Measurements from ENCODE around the gene NUP153.
"Not testable (repeated sequence)": the region's sequence is repeated elsewhere in the genome, so short reads cannot be mapped to it uniquely, and the experiment has no call there.

The NUP153 gene

DNA sequence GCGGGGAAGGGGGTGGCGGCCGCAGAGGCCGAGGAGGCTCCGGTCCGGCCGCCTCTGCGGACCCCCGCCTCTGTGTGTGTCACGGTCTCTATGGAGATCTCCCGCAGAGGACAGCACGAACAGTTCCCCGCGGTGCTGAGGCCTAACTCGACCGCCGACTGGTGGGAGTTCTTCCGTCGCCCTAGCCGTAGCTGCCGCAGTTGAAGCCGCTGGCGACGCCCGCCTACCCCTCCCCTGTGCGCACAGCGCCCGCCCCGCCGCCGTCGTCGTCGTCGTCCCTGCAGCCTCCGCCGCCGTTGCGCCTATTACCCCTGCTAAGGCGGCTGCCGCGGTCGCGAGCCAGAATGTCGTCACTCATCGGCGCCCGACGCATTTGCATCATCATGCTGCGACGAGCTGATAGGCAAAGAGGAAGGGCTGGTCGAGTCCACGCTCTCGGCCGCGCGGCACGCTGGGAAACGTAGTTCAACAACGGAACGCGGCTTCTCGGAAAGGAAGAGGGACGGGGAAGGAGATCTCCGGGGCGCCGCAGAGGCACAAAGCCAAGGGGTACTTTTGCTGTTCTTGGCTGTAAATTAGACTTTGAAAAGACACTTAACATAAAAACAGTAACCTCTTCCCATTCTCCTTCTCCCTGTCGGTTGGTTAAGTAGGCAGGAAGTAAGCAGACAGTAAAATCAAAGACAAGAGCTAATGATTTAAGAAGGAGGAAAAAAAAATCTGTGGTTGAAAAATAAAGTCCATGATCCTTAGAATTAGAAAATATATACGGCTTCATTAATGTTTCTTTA lies at the start of gene NUP153:
Gene NUP153, minus strand, starts transcription at position 346 of the 791 bp plus-strand sequence. CDS start 538 bp downstream, outside the sequence.
- peak; percentile 99 for DNase-seq

DNA sequence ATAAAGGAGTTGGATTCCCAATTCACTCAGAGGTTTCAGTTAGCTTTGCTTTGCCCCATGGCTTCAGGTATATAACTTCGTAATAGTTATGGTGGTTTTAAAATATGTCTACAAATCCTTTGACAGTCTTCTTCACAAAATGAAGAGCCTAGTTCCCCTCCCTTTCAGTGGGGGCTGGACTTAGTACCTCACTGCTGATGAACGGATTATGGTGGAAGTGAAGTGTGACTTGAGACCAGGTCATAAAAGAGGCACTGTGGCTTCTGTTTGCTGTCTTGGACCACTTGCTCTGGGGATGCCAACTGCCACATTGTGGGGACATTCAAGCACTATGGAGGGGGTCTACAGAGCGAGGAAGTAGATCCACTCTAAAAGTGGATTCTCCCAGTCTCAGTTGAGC lies 47.5 kb upstream of the NUP153 start:
- DNase-seq: no peak

DNA sequence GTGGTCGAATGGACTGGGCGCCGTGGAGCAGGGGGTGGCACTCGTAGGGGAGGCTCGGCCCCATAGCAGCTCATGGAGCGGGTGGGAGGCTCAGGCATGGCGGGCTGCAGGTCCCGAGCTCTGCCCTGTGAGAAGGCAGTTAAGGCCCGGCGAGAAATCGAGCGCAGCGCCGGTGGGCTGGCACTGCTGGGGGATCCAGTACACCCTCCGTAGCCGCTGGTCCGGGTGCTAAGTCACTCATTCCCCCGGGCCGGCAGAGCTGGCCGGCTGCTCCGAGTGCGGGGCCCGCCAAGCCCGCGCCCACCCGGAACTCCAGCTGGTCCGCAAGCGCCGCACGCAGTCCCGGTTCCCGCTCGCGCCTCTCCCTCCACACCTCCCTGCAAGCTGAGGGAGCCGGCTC lies 38.6 kb upstream of the NUP153 start:
- not testable (repeated sequence) for DNase-seq

DNA sequence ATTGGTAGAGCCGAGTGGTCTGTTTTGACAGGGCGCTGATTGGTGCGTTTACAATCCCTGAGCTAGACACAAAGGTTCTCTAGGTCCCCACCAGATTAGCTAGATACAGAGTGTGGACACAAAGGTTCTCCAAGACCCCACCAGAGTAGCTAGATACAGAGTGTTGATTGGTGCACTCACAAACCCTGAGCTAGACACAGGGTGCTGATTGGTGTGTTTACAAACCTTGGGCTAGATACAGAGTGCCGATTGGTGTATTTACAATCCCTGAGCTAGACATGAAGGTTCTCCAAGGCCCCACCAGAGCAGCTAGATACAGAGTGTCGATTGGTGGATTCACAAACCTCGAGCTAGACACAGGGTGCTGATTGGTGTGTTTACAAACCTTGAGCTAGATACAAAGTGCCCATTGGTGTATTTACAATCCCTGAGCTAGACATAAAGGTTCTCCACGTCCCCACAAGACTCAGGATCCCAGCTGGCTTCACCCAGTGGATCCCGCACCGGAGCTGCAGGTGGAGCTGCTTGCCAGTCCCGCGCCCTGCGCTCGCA lies 38.1 kb upstream of the NUP153 start:
- not testable (repeated sequence) for DNase-seq

DNA sequence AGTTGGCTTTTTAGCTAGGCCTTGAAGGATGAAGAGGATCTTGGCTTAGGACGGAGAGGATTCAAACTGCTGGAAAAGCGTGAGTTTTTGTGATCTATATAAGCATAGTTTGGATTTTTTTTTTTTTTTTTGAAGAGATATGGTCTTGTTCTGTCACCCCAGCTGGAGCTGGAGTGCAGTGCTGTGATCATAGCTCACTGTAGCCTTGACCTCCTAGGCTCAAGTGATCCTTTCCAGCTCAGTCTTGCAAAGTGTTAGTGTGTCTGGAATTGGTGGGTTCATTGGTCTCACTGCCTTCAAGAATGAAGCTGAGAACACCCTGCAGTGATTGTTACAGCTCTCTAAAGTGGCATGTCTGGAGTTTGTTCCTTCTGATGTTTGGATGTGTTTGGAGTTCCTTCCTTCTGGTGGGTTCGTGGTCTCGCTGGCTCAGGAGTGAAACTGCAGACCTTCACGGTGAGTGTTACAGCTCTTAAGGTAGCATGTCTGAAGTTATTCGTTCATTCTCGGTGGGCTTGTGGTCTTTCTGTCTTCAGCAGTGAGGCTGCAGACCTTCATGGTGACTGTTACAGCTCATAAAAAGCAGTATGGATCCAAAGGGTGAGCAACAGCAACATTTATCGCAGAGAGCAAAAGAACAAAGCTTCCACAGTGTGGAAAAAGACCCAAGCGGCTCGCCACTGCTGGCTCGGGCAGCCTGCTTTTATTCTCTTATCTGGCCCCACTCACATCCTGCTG lies 37.5 kb upstream of the NUP153 start:
- DNase-seq: no peak

DNA sequence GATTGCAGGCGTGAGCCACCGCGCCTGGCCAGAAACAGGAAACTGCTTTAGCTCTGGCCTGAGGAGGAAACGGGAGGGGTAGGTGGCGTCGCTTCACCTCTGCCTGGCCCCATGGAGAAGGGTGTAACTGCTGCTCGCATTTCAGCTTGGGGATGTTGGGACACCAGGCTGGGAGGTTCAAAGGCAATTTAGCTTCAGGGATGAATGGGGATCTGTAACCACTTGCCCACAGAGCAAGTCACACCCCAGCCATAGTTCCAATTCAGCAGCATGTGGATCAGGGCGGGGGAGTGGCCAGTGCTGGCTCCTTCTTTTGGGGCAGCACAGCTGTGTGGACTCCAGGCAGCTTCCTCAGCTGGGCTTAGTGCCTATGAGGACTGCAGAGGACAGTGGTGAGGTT lies 34.8 kb upstream of the NUP153 start:
- peak; percentile 28 for DNase-seq

DNA sequence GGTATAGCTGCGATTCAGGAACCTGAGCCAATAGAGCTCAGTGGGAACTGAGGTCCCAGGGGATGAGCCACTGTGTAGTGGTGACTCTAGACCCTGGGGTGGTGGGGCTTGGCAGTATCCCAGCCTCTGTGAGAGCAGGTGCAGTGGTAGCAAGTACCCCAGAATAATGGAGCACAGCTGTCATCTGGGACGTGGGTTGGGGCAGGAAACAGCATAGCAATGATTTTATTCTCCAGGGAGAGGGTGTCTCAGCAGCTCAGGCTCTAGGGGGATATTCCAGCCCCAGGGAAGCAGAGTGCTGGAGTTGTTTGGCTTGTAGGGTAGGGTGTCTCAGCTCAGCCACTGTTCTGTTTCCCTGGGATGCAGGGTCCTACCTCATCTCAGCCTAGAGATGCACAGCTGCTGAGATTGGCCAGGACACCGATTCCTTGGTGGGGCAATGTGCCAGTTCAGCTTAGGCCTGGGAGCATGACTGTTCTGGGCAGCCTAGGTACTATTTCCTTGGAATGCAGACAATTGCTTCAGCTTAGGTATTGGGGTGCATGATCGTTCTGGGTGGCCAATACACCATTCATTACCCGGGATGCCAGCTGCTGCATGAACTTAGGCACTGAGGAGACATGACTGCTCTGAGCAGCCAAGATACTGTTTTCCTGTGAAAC lies 34.0 kb upstream of the NUP153 start:
- DNase-seq: no peak

DNA sequence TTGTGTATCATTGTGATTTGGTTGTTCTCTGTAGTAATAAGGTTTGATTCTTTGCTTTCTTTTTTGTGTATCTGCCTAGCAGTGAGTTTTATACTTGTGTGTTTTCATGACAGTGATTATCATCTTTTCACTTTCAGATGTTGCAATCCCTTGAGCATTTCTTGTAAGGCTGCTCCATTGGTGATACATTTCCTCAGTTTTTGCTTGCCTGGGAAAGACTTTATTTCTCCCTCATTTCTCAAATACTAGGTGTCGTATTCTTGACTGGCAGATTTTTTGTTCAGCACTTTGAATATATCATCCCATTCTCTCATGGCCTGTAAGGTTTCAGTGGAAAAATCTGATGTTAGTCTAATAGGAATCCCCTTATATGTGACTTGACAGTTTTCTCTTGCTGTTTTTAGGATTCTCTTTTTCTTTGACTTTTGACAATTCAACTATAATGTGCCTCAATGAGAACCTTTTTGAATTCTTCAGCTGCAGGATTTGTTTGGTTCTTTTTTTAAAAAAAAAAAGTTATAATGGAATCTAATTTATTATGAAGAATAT lies 31.1 kb upstream of the NUP153 start:
- no peak for DNase-seq

DNA sequence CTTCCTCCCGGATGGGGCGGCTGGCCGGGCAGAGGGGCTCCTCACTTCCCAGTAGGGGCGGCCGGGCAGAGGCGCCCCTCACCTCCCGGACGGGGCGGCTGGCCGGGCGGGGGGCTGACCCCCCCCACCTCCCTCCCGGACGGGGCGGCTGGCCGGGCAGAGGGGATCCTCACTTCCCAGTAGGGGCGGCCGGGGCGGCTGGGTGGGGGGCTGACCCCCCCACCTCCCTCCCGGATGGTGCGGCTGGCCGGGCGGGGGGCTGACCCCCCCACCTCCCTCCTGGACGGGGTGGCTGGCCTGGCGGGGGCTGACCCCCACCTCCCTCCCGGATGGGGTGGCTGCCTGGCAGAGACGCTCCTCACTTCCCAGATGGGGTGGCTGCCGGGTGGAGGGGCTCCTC lies 28.6 kb upstream of the NUP153 start:
- not testable (repeated sequence) for DNase-seq

DNA sequence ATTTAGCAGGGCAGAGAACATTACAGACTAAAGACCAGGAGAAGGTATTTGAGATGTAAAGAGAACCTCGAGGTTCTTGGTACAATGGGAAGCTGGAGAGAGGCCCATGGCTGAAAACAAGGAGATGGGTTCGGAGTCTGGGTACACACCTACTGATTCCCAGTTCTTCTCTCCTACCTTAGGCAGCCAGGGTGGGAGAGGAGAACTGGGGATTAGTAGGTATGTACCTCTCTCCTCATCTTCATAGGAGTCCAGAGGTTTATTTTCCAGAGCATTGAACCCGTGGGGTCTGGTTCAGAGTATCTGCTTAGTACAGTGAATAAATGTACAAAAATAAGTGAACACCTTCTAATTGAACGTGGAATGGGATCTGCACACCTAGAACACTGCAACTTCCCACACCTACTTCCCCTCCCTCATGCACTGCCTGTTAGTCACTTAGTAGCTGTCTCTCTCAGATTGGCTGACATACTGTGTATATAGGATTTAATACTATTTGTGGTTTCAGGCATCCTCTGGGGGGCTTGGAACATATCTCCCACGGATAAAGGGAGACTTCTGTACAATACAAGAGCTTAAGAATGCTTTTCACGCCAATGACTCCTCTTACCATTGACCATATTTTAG lies 23.5 kb upstream of the NUP153 start:
- DNase-seq: no peak

DNA sequence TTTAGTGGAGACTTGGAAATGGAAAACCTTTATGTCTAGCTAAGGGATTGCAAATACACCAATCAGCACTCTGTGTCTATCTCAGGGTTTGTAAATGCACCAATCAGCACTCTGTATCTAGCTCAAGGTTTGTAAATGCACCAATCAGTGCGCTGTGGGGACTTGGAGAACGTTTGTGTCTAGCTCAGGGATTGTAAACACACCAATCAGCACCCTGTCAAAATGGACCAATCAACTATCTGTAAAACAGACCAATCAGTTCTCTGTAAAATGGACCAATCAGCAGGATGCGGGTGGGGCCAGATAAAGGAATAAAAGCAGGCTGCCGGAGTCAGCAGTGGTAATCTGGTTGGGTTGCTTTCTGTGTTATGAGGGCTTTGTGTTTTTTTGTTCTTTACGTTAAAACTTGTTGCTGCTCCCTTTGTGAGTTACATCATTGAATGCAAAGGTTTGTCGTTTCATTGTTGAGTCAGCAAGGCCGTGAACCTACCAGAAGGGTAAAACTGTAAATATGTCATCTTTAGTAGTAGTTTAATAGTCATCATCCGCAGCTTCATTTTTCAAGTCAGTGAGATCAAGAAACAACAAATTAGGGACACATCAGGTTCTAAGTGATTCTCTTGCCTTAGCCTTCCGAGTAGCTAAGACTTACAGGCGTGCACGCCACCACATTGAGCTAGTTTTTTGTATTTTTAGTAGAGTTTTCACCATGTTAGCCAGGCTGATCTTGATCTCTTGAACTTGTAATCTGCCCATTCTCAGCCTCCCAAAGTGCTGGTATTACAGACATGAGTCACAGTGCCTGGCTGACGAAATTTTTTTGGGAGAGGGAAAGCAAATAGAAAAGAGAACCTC lies 22.7 kb upstream of the NUP153 start:
- DNase-seq: no peak

DNA sequence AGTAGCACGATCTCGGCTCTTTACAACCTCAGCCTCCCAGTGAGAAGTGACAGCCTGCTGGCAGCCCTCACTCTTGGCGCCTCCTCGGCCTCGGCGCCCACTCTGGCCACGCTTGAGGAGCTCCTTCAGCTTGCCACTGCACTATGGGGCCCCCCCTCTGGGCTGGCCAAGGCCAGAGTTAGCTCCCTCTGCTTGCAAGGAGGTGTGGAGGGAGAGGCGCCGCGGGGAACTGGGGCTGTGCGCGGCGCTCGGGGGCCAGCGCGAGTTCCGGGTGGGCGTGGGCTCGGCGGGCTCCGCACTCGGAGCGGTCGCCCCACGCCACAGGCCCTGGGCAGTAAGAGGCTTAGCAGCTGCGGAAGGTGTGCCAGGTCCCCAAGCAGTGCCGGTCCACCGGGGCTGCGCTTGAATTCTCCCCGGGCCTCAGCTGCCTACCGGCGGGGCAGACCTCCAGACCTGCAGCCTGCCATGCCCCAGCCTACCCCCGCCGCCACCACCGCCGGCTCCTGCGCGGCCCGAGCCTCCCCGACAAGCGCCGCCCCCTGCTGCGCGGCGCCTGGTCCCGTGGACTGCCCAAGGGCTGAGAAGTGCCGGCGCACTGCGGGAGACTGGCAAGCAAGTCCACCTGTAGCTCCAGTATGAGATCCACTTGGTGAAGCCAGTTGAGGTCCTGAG lies 22.0 kb upstream of the NUP153 start:
- DNase-seq: no peak

DNA sequence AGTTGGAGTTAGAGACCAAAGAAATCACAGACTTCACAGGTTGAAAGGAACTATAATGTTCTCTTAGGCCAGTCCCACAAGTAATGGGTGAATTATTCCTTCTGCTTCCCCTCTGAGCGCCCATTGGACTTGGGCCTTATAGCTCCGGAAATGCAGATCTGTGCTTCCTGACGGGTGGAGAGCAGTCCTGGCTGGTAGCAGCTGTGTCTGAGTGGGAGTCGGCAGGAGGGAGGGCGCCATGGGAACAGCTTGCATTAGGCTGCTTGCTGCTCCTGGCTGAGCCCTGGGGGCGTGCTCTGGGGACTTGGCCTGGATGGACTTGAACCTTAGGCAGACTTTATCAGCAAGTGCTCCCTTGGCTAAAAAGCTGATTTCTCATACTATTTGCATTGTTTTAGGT lies 18.4 kb upstream of the NUP153 start:
- peak; percentile 39 for DNase-seq

DNA sequence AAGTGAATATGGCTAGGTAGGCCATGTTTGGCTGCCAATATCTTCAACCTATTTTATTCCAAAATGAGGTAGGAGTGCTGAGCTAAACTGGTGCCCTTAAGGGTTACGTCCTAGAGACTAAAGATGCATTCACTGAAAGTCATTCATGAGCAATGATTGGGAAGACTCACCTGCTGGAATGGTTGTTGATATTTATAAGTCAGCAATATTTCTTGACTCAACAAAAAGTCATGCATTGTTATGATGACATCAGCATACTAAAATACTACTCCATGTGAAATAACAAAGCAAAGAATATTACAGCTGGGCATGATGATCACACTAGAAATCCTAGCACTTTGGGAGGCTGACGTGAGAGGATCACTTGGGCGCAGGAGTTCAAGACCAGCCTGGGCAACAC lies 17.6 kb upstream of the NUP153 start:
- no peak for DNase-seq

DNA sequence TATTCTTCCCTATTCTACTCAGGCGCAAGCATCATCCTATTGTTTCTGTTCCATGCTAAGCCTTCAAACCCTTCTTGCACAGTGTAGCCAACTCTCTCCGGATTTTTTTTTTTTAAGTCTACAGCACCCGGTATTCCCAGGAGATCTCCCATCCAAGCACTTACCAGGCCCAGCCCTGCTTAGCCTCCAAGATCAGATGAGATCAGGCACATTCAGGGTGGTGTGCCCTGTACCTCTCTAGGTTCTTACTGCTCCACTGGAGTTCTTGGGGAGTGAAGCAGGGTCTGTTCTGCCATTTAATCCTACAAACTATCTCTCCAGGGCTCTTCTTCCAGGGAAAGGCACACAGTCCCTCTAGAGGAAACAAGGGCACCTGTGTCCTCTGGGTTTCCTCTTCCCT lies 14.9 kb upstream of the NUP153 start:
- DNase-seq: no peak

DNA sequence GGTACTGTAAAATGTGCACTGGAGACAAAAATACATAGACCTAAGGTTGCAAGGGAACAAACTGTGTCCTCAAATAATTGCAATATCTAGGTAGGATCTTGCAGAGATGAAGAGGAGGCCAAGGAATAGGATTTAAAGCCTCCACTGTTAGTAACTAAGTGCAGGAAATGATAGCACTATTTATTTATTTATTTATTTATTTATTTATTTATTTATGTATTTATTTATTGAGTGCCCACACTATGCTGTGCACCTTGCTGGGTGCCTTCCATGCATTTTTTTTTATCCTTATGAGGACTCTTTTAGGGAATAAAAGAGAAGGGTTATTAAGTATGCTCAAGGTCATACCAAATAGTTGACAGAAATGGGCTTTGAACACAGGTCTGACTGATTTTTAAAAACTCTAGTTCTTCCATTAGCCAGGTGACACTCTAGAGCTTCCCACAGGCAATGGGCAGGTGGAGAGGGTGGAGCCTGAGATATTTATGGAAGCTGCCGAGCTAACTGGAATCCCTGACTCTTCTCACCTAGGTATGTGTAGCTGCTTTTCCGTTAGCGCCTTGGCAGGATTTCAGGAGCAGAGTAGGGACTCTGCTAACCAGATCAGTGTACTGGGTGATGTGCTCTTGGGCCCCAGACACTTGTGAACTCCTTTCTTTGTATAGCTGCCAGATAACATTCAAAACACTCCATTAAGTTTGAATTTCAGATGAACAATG lies 12.8 kb upstream of the NUP153 start:
- no peak for DNase-seq

DNA sequence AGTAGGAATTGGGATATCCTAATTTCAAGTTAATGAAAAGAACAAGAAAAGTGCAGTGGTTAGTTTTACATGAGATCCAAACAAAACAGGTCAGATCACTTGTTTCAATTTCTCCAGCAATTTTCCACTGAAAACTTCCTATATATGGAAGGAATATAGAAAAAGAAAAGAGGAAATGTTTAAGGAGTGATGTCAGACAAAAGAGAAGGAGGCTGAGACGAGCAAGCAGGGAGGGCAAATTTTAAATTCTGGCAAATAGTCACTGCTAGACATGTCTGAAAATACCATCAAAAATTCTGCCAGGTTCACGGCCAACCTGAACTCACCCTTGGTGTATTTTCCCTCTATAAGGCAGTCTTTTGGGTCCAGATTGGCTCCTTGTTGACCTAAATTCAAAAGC lies 9.5 kb upstream of the NUP153 start:
- no peak for DNase-seq

DNA sequence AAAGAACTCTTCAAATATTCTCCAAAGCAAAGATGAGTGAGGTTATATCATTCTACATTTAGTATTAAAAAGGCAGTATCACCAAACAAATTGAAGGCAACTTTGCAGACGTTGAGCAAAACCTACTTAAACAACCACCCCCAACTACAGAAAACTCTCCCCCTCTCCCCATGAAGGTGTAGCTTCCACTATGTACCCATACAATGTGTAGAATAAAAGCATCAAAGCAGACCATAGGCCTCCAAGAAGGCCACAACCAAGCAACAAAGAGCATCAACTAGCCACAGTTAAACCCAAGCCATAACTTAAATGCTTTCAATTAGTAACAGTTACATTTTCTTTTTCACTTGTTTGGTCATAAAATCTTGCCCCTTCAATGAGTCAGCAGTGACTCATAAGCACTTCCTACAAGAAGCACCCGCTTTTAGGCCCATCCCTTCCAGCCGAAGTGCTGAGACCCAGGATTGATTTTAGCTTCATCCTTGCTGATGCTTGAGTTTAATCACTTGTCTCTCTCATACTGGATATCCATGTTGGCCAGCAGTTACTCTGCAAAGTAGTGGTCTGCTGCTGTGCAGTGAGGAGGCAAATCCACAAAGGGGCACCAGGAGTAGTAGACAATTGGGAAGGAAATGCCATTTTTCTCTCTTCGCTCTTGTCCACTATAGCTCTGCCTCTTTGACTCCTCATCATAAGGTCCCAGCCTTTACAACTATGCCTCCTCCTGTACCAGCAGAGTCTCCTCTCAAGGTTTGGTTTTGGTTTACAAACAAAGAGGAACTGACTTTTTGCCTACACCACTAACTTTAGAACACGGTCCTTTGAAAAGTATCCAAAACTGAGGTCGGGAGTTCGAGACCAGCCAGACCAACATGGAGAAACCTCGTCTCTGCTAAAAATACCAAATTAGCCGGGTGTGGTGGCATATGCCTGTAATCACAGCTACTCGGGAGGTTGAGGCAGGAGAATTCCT lies 8.4 kb upstream of the NUP153 start:
- no peak for DNase-seq

DNA sequence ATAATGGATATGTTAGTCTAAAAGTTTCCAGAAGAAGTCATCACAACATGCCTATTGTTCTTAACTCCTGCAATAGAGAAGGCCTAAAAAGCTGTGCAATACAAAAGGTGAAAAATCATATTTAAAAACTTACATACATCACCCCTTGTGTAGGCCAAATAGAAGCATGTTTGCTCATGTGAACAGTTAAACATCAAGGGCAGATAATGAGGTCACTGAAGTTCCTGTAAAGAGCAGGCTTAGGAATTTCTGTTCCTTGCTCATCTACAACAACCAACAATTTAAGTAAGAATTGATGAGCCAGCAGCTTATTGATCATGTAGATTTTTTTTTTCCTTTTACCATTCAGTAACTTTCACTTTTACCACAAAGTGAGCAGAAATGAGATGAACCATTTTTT lies 7.5 kb upstream of the NUP153 start:
- no peak for DNase-seq

All from left hindlimb (tissue), 1 donor.